K562 (cell line): ENCODE results near the gene NME2. TPM values are rescaled to one million over a fixed set of nuclear protein-coding genes. Genes with fewer than 3 reads are reported as not detected.

ENCODE experiments used
- ATAC-seq: fragments of 200-7000 bp; cut with Tn5 transposase; 3 replicates; pipeline ENCODE4 v1.9.1; 2020; ENCODE audit warnings: moderate library complexity
- BruUV-seq: library from RNA; stranded (reverse); fragments of 400-500 nt; replicated peaks from 2 replicates; lab custom pipeline; 2021; lab: Mats Ljungman, UMichigan
- CTCF ChIA-PET: fragments of 300-600 bp; formaldehyde crosslinking; extraction: SDS; loops from one replicate; lab custom pipeline; 2021; ENCODE audit warnings: low intra/inter-chr PET ratio; lab: Yijun Ruan, JAX
- POLR2A ChIA-PET: fragments of 300-600, 350-650 bp; sonication (Branson Sonifier 250); formaldehyde crosslinking; extraction: SDS; loops from one replicate; lab custom pipeline; 2021; ENCODE audit warnings: antibody characterized with exemption, inconsistent platforms; lab: Yijun Ruan, JAX
- DNase-seq, 4 experiments: peaks; one replicate each; pipeline versions ENCODE4 v3.0.0 to v3.0.0-alpha.2; 2011 to 2018; ENCODE audit warnings: low spot score in 3 of 4, mixed read lengths in 3 of 4; ENCODE audit errors: extremely low read depth in 1 of 4
- FAIRE-seq: peaks from 2 replicates; lab custom pipeline; 2011; peaks lifted over from hg19 to GRCh38; lab: Jason Lieb, UNC
- H2AFZ ChIP-seq: 2 replicates; pipeline ENCODE4 v1.6.0; 2011; ENCODE audit warnings: low read depth, low read length, control low read depth, inconsistent platforms
- H3K27ac ChIP-seq: fragments of 200-600 bp; 3 replicates; pipeline ENCODE4 v1.8.0; 2011; ENCODE audit warnings: low read depth, mild to moderate bottlenecking, control low read depth, inconsistent platforms, low read length, moderate library complexity, mixed read lengths; ENCODE audit errors: extremely low read depth
- H3K27me3 ChIP-seq, 2 experiments: fragments of 300-600 bp in 1 of 2; 2 replicates in 1 of 2; 3 replicates in 1 of 2; pipeline versions ENCODE4 v1.6.0 to v1.8.0; 2011; ENCODE audit warnings: inconsistent platforms in 2 of 2, low read length in 2 of 2, mild to moderate bottlenecking in 1 of 2, mixed read lengths in 1 of 2, moderate library complexity in 1 of 2; ENCODE audit not compliant: control insufficient read depth in 2 of 2, insufficient read depth in 2 of 2
- H3K36me3 ChIP-seq: fragments of 300-600 bp; 3 replicates; pipeline ENCODE4 v1.8.0; 2011; ENCODE audit warnings: mild to moderate bottlenecking, low read length, inconsistent platforms; ENCODE audit not compliant: control insufficient read depth, insufficient read depth
- H3K4me1 ChIP-seq, 2 experiments: fragments of 200-600 bp in 1 of 2; replicated peaks in 1 of 2; 2 replicates in 1 of 2; 3 replicates in 1 of 2; pipeline versions ENCODE4 v1.5.1 to v1.8.0; 2011; ENCODE audit warnings: inconsistent platforms in 2 of 2, low read length in 2 of 2, mild to moderate bottlenecking in 1 of 2, mixed read lengths in 1 of 2, moderate library complexity in 1 of 2; ENCODE audit not compliant: control insufficient read depth in 2 of 2, insufficient read depth in 2 of 2
- H3K4me2 ChIP-seq: 2 replicates; pipeline ENCODE4 v1.6.1; 2011; ENCODE audit warnings: low read length, control low read depth, inconsistent platforms, mixed read lengths; ENCODE audit not compliant: insufficient read depth
- H3K4me3 ChIP-seq: fragments of 200-600 bp; sonication (generic), shearing (Covaris generic); 2 replicates; pipeline ENCODE4 v1.5.1; 2016; ENCODE audit warnings: control low read depth, inconsistent platforms
- H3K79me2 ChIP-seq: fragments of 200-600 bp; 3 replicates; pipeline ENCODE4 v1.8.0; 2011; ENCODE audit warnings: low read length, inconsistent platforms; ENCODE audit not compliant: control insufficient read depth, insufficient read depth
- H3K9ac ChIP-seq, 2 experiments: 2 replicates each; pipeline versions ENCODE4 v1.6.0 to v1.6.1; 2011; ENCODE audit warnings: low read depth in 2 of 2, low read length in 2 of 2, control low read depth in 1 of 2, inconsistent platforms in 1 of 2, mild to moderate bottlenecking in 1 of 2, mixed read lengths in 1 of 2; ENCODE audit not compliant: insufficient read depth in 1 of 2
- H3K9me1 ChIP-seq: one replicate; pipeline ENCODE4 v1.6.0; 2011; ENCODE audit warnings: inconsistent platforms, mild to moderate bottlenecking, low read length, moderate library complexity; ENCODE audit not compliant: control insufficient read depth, insufficient read depth
- H3K9me3 ChIP-seq: replicated peaks from 2 replicates; pipeline ENCODE4 v1.5.1; 2011; ENCODE audit warnings: low read depth, low read length, inconsistent platforms; ENCODE audit not compliant: control insufficient read depth, insufficient read depth
- H4K20me1 ChIP-seq: replicated peaks from 2 replicates; pipeline ENCODE4 v1.6.1; 2011; ENCODE audit warnings: low read length, inconsistent platforms, mixed read lengths; ENCODE audit not compliant: control insufficient read depth, insufficient read depth
- ASH1L ChIP-seq: fragments of 450-650 bp; IDR thresholded peaks from 2 replicates; pipeline ENCODE4 v1.6.1; 2018; ENCODE audit warnings: borderline replicate concordance, mild to moderate bottlenecking, low read depth; ENCODE audit not compliant: partially characterized antibody
- CBFA2T3 ChIP-seq: fragments of 450-650 bp; IDR thresholded peaks from 2 replicates; pipeline ENCODE4 v1.6.1; 2017
- CREBBP ChIP-seq: IDR thresholded peaks from one replicate; pipeline ENCODE4 v1.6.1; 2012; ENCODE audit warnings: low read depth, mild to moderate bottlenecking, control low read depth, inconsistent platforms, low read length
- DDX20 ChIP-seq: fragments of 450-650 bp; IDR thresholded peaks from 2 replicates; pipeline ENCODE4 v1.6.1; 2016; ENCODE audit warnings: missing genetic modification characterization, low read depth, mild to moderate bottlenecking, missing compliant biosample characterization, moderate library complexity
- ETS1 ChIP-seq: conservative IDR thresholded peaks from 2 replicates; pipeline ENCODE4 v1.6.1; 2011; ENCODE audit warnings: low read depth, mild to moderate bottlenecking, low read length; ENCODE audit not compliant: control insufficient read depth
- FOXJ2 ChIP-seq: fragments of 200-800 bp; sonication (Bioruptor generic); IDR thresholded peaks from 2 replicates; pipeline ENCODE4 v1.6.1; 2016; ENCODE audit warnings: missing genetic modification characterization, missing compliant biosample characterization
- ILF3 ChIP-seq: fragments of 450-650 bp; IDR thresholded peaks from 2 replicates; pipeline ENCODE4 v1.6.1; 2018; ENCODE audit warnings: antibody characterized with exemption, mild to moderate bottlenecking, moderate library complexity, borderline replicate concordance
- NR2F6 ChIP-seq: fragments of 450-650 bp; formaldehyde crosslinking; IDR thresholded peaks from 2 replicates; pipeline ENCODE4 v1.4.0; 2020; ENCODE audit warnings: mild to moderate bottlenecking
- RBM34 ChIP-seq: fragments of 200-400 bp; formaldehyde crosslinking; IDR thresholded peaks from 2 replicates; pipeline ENCODE4 v1.6.1; 2018; ENCODE audit warnings: low read length, borderline replicate concordance; ENCODE audit not compliant: insufficient read depth
- TEAD1 ChIP-seq, 2 experiments: fragments of 450-650 bp in 1 of 2; sonication (generic) in 1 of 2; formaldehyde crosslinking; IDR thresholded peaks; 2 replicates each; pipeline versions ENCODE4 v1.4.0 to v1.8.0; 2020 to 2022; ENCODE audit warnings: mild to moderate bottlenecking in 2 of 2, missing genetic modification reagents in 1 of 2
- TFAP4 ChIP-seq: sonication (generic); formaldehyde crosslinking; IDR thresholded peaks from 2 replicates; pipeline ENCODE4 v1.8.0; 2022; ENCODE audit warnings: missing genetic modification reagents, mild to moderate bottlenecking, moderate library complexity, borderline replicate concordance
- ZBTB2 ChIP-seq: fragments of 450-650 bp; IDR thresholded peaks from 2 replicates; pipeline ENCODE4 v1.6.1; 2016; ENCODE audit warnings: antibody characterized with exemption
- ZNF57 ChIP-seq: fragments of 450-650 bp; formaldehyde crosslinking; IDR thresholded peaks from 2 replicates; pipeline ENCODE4 v1.4.0; 2020; ENCODE audit warnings: mild to moderate bottlenecking, moderate library complexity
- WGBS: fragments of 100-300 bp; shearing (Covaris generic); methylation state at CpG from one replicate; pipeline ENCODE4 v1.1.6; 2016; ENCODE audit warnings: low coverage, mixed read lengths; ENCODE audit not compliant: insufficient coverage; ENCODE audit errors: missing lambda C conversion rate; 5-methylcytosine and 5-hydroxymethylcytosine counted together
- in situ Hi-C: fragments of 300-500 bp; cut with MboI; formaldehyde crosslinking; loops from 4 replicates; pipeline ENCODE4 v1.15.0; 2018; ENCODE audit warnings: inconsistent platforms, mixed read lengths
- intact Hi-C: fragments of 100-400 bp; cut with micrococcal nuclease; formaldehyde crosslinking; loops from 2 replicates; pipeline ENCODE4 v1.14.2; 2022
- polyA plus RNA-seq, 8 experiments: library from polyadenylated mRNA; depleted of rRNA in 4 of 8; stranded (reverse) in 5 of 8; unstranded in 3 of 8; fragments of >200 nt; fragmentation: Nextera tagmentation in 2 of 8; fragmentation: Illumina TruSeq in 1 of 8; extraction: Ambion mirVana in 2 of 8; extraction: Trizol in 1 of 8; gene quantifications; 2 replicates each; pipeline versions ENCODE4 v1.2.1 to v1.2.3, GENCODE V29; 2011 to 2014; ENCODE audit warnings: inconsistent platforms in 1 of 8, missing spikeins in 1 of 8
- total RNA-seq, 7 experiments: library from RNA; depleted of rRNA in 6 of 7; stranded (reverse); fragments of >200 nt in 6 of 7; fragmentation: Illumina TruSeq in 2 of 7; extraction: Trizol in 2 of 7; gene quantifications; 2 replicates each; pipeline versions ENCODE4 v1.2.1 to v1.2.3, GENCODE V29; 2011 to 2021; ENCODE audit warnings: low replicate concordance in 1 of 7
- TF ChIP-seq, protein P1 (sequence below): fragments of 450-650 bp; formaldehyde crosslinking; IDR thresholded peaks from 2 replicates; pipeline ENCODE4 v1.4.0; 2022; ENCODE audit warnings: missing genetic modification characterization

The NME2 gene
- total and polyA plus RNA-seq, 9 of the 15 experiments (the other 6 are each of a cell fraction or from before 2014, with no cell fraction given), result 684 to 1,202 (median 924) TPM

DNA sequence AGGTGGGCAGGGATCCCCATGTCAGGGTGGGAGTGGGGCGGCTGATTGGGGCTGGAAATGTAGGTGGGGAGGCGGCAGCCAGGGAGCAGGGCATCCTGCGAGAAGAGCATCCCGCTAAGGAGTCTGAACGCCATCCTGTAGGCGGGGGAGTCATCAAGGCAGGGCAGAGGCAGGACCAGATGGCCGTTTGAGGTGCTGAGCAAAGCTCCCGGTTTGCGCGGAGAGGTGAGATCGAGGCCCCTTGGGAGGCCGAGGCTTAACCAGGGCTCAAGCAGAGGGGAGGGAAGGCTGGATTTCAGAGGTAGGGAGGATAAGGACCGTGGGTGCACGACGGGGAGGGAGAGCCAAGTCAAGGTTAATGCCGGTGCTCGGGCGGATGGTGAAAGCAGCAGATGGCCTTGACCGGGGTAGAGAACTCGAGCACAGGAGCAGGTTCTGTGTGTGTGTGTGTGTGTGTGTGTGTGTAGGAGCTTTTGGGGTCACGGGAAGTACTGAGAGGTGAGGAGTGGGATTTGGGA, 472 bp upstream of the NME2 start:
- Histone ChIP-seq H3K27me3 (no peaks in the 10 kb centered on the region), H4K20me1 (no peaks in the 10 kb centered on the region), H3K27ac (peak overlapping the region; percentile 92), H3K36me3 (peaks cover 70% of the 10 kb centered on the region), H3K4me2 (peak overlapping the region; percentile 99), H3K9me1 (peaks cover 4% of the 10 kb centered on the region), H3K79me2 (peaks cover 39% of the 10 kb centered on the region), H3K9me3 (no peaks in the 10 kb centered on the region), H2AFZ (peak overlapping the region; percentile 97), H3K9ac (peak overlapping the region; percentile 97 to 98), H3K4me3 (peak overlapping the region; percentile 94), H3K4me1 (peaks cover 6 to 33% of the 10 kb centered on the region in 2 experiments; a peak in 4 of 5 replicates)
- POLR2A ChIA-PET, result interaction anchor here (0.6 to 2.1 kb wide), 4 partner anchors 11 to 406 kb away, joined by 3 to 8 read pairs (median 4); partner anchors contain the start of gene NME1
- FAIRE-seq, result no peak
- peak; percentile 48 for ATAC-seq
- CTCF ChIA-PET, result interaction anchor here (1.3 to 1.6 kb wide), 2 partner anchors 13 to 165 kb away, joined by 4 to 7 read pairs; partner anchors contain the start of gene NME1
- WGBS, result 5% methylated on average over 21 of the region's 21 CpGs
- intact Hi-C loops, result loop anchor here (5.0 kb wide), 2 partner anchors 97 to 298 kb away; partner anchors contain the start of genes MBTD1, TOB1 and UTP18
- peak in 3 of 4 experiments; percentile 25 to 54 (median 42) for DNase-seq
- no TSS peak for BruUV-seq
- in situ Hi-C loops, result no loop called here
- TF ChIP-seq CBFA2T3, result peak; percentile 14; the same call in 1 of the 2 replicates
- TF ChIP-seq, protein P1, sequence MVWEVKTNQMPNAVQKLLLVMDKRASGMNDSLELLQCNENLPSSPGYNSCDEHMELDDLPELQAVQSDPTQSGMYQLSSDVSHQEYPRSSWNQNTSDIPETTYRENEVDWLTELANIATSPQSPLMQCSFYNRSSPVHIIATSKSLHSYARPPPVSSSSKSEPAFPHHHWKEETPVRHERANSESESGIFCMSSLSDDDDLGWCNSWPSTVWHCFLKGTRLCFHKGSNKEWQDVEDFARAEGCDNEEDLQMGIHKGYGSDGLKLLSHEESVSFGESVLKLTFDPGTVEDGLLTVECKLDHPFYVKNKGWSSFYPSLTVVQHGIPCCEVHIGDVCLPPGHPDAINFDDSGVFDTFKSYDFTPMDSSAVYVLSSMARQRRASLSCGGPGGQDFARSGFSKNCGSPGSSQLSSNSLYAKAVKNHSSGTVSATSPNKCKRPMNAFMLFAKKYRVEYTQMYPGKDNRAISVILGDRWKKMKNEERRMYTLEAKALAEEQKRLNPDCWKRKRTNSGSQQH (CRISPR knock-in tag), result peak; percentile 47
- TF ChIP-seq CREBBP, result no peak
- no peak for TF ChIP-seq RBM34
- TF ChIP-seq ZBTB2, result 0 out of 2 replicates have a peak, but pooled peaks have one; percentile 69
- no peak for TF ChIP-seq NR2F6 (CRISPR knock-in tag)
- peak; percentile 32 for TF ChIP-seq ASH1L
- TF ChIP-seq ILF3, result no peak
- no peak for TF ChIP-seq DDX20 (tag)
- TF ChIP-seq FOXJ2 (tag), result no peak
- 0 out of 2 replicates have a peak, but pooled peaks have one; percentile 31 for TF ChIP-seq TFAP4 (CRISPR knock-in tag)
- no peak for TF ChIP-seq TEAD1 (CRISPR knock-in tag; IDR thresholded peaks at IDR 0.05)
- TF ChIP-seq ETS1, result 0 out of 2 replicates have a peak, but pooled peaks have one; percentile 21
- no peak for TF ChIP-seq ZNF57
